Keratinocyte (primary cell): ENCODE results near the gene PRSS36. TPM values are rescaled to one million over a fixed set of nuclear protein-coding genes. Genes with fewer than 3 reads are reported as not detected.
A peak's percentile ranks its signal among the peaks of the same experiment; 100 is the strongest.

Experiments used
- DNase-seq: peaks from one replicate; pipeline ENCODE4 v3.0.0-alpha.2; 2011; ENCODE audit warnings: low read depth, missing footprints, low spot score
- FAIRE-seq: peaks from 2 replicates; lab custom pipeline; 2011; peaks lifted over from hg19 to GRCh38; lab: Jason Lieb, UNC
- H2AFZ ChIP-seq: 2 replicates; pipeline ENCODE4 v1.6.0; 2012; ENCODE audit warnings: low read length, control low read depth, inconsistent platforms; ENCODE audit not compliant: control insufficient read depth
- H3K27ac ChIP-seq: 2 replicates; pipeline ENCODE4 v1.5.1; 2011; ENCODE audit warnings: low read length; ENCODE audit not compliant: control insufficient read depth, insufficient read depth
- H3K27me3 ChIP-seq: 3 replicates; pipeline ENCODE4 v1.6.0; 2011; ENCODE audit warnings: low read length; ENCODE audit not compliant: control insufficient read depth, insufficient read depth; ENCODE audit errors: extremely low read depth
- H3K36me3 ChIP-seq, 2 experiments: 2 replicates in 1 of 2; 3 replicates in 1 of 2; pipeline ENCODE4 v1.5.1; 2011; ENCODE audit warnings: low read length in 2 of 2, mild to moderate bottlenecking in 1 of 2; ENCODE audit not compliant: control insufficient read depth in 2 of 2, insufficient read depth in 2 of 2; ENCODE audit errors: extremely low read depth in 1 of 2
- H3K4me1 ChIP-seq: 3 replicates; pipeline ENCODE4 v1.5.1; 2011; ENCODE audit warnings: low read length; ENCODE audit not compliant: control insufficient read depth, insufficient read depth; ENCODE audit errors: extremely low read depth
- H3K4me2 ChIP-seq: 3 replicates; pipeline ENCODE4 v1.6.0; 2011; ENCODE audit warnings: low read depth, low read length; ENCODE audit not compliant: control insufficient read depth, insufficient read depth; ENCODE audit errors: extremely low read depth
- H3K4me3 ChIP-seq, 3 experiments: fragments of 200-600 bp in 1 of 3; sonication (generic) in 1 of 3; 2 replicates in 2 of 3; 3 replicates in 1 of 3; pipeline ENCODE4 v1.5.1; 2011 to 2016; ENCODE audit warnings: low read length in 3 of 3, mild to moderate bottlenecking in 3 of 3, control low read depth in 2 of 3, inconsistent platforms in 1 of 3, low read depth in 1 of 3, mixed read lengths in 1 of 3, mixed run types in 1 of 3, moderate library complexity in 1 of 3; ENCODE audit not compliant: control insufficient read depth in 2 of 3, insufficient read depth in 2 of 3; ENCODE audit errors: extremely low read depth in 1 of 3
- H3K79me2 ChIP-seq: 2 replicates; pipeline ENCODE4 v1.6.0; 2012; ENCODE audit warnings: low read length; ENCODE audit not compliant: control insufficient read depth, insufficient read depth
- H3K9ac ChIP-seq: 3 replicates; pipeline ENCODE4 v1.6.0; 2011; ENCODE audit warnings: low read length; ENCODE audit not compliant: control insufficient read depth, insufficient read depth; ENCODE audit errors: extremely low read depth
- H3K9me1 ChIP-seq: 3 replicates; pipeline ENCODE4 v1.6.0; 2011; ENCODE audit warnings: low read length; ENCODE audit not compliant: control insufficient read depth, insufficient read depth; ENCODE audit errors: extremely low read depth
- H3K9me3 ChIP-seq: 2 replicates; pipeline ENCODE4 v1.5.1; 2012; ENCODE audit warnings: low read depth, low read length; ENCODE audit not compliant: control insufficient read depth
- H4K20me1 ChIP-seq: 3 replicates; pipeline ENCODE4 v1.6.0; 2011; ENCODE audit warnings: low read length; ENCODE audit not compliant: control insufficient read depth, insufficient read depth; ENCODE audit errors: extremely low read depth
- EZH2 ChIP-seq: IDR thresholded peaks from one replicate; pipeline ENCODE4 v1.6.1; 2012; ENCODE audit warnings: inconsistent platforms, mild to moderate bottlenecking, low read length, moderate library complexity
- dilution Hi-C: fragments of 300-500 bp; cut with MboI; formaldehyde crosslinking; loops from one replicate; pipeline ENCODE4 v1.7.0; 2020; ENCODE audit warnings: low sequenced_read_pairs; ENCODE audit not compliant: extremely low pct_ligation_motif_present
- polyA plus RNA-seq, 5 experiments: library from polyadenylated mRNA; depleted of rRNA in 3 of 5; stranded (reverse) in 3 of 5; stranded (forward) in 1 of 5; unstranded in 1 of 5; fragments of >200 nt; gene quantifications; 1 replicate in 1 of 5; 2 replicates in 3 of 5; 3 replicates in 1 of 5; pipeline versions ENCODE4 v1.2.1 to v1.2.3, GENCODE V29; 2011 to 2012; ENCODE audit warnings: missing spikeins in 2 of 5, low read depth in 1 of 5, low replicate concordance in 1 of 5
- TF ChIP-seq, protein P1 (sequence below), 3 experiments: IDR thresholded peaks in 1 of 3; conservative IDR thresholded peaks in 1 of 3; optimal IDR thresholded peaks in 1 of 3; 2 replicates in 2 of 3; 3 replicates in 1 of 3; pipeline versions ENCODE3 to v1.5.1; 2011; ENCODE audit warnings: low read length in 3 of 3, mild to moderate bottlenecking in 3 of 3, moderate library complexity in 2 of 3, control low read depth in 1 of 3, inconsistent platforms in 1 of 3; ENCODE audit not compliant: insufficient read depth in 2 of 3; ENCODE audit errors: extremely low read depth in 1 of 3

Gene PRSS36
- polyA plus RNA-seq, 1 donor (not counting 4 experiments of a cell fraction or from before 2014, with no cell fraction given) = 0.43 TPM

DNA sequence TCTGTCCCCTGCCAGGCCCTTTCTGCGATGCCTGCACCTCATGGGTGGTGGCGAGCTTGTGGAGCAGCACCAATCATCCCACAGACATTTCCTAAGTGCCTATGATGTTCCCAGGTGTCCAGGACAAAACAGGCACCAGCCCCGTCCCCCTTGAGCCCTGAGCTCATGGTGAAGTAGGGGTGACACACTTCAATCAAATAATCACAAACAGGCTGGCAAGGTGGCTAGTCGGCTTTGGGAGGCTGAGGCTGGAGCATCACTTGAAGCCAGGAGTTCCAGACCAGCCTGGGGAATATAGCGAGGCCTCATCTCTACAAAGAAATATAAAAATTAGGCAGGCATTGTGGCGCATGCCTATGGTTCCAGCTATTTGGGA, 13.6 kb downstream of the PRSS36 start:
- peaks cover 12 to 18% of the 10 kb centered on the region in 2 experiments for H3K36me3 ChIP-seq
- H3K27ac ChIP-seq = peak overlapping the region; percentile 92
- H3K79me2 ChIP-seq = peaks cover 29% of the 10 kb centered on the region
- H3K27me3 ChIP-seq = no peaks in the 10 kb centered on the region
- DNase-seq (no peak), FAIRE-seq (no peak)
- H3K9me3 ChIP-seq = no peaks in the 10 kb centered on the region
- peak overlapping the region; percentile 95 for H3K9ac ChIP-seq
- peaks cover 7% of the 10 kb centered on the region for H3K9me1 ChIP-seq
- H3K4me2 ChIP-seq = peak overlapping the region; percentile 85
- H3K4me3 ChIP-seq = no peak overlapping the region
- H3K4me1 ChIP-seq = peaks cover 64% of the 10 kb centered on the region
- peaks cover 3% of the 10 kb centered on the region for H4K20me1 ChIP-seq
- no peak for TF ChIP-seq EZH2
- TF ChIP-seq, protein P1, sequence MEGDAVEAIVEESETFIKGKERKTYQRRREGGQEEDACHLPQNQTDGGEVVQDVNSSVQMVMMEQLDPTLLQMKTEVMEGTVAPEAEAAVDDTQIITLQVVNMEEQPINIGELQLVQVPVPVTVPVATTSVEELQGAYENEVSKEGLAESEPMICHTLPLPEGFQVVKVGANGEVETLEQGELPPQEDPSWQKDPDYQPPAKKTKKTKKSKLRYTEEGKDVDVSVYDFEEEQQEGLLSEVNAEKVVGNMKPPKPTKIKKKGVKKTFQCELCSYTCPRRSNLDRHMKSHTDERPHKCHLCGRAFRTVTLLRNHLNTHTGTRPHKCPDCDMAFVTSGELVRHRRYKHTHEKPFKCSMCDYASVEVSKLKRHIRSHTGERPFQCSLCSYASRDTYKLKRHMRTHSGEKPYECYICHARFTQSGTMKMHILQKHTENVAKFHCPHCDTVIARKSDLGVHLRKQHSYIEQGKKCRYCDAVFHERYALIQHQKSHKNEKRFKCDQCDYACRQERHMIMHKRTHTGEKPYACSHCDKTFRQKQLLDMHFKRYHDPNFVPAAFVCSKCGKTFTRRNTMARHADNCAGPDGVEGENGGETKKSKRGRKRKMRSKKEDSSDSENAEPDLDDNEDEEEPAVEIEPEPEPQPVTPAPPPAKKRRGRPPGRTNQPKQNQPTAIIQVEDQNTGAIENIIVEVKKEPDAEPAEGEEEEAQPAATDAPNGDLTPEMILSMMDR (optimal IDR thresholded peaks at IDR 0.05 in 1 of 3, IDR thresholded peaks at IDR 0.05 in 1 of 3, conservative IDR thresholded peaks at IDR 0.05 in 1 of 3; ENCODE audit: extremely low read depth in 1 of 3, insufficient read depth in 2 of 3, low read length in 3 of 3) = no peak
- dilution Hi-C loops = no loop called here
- H2AFZ ChIP-seq = no peak overlapping the region

DNA sequence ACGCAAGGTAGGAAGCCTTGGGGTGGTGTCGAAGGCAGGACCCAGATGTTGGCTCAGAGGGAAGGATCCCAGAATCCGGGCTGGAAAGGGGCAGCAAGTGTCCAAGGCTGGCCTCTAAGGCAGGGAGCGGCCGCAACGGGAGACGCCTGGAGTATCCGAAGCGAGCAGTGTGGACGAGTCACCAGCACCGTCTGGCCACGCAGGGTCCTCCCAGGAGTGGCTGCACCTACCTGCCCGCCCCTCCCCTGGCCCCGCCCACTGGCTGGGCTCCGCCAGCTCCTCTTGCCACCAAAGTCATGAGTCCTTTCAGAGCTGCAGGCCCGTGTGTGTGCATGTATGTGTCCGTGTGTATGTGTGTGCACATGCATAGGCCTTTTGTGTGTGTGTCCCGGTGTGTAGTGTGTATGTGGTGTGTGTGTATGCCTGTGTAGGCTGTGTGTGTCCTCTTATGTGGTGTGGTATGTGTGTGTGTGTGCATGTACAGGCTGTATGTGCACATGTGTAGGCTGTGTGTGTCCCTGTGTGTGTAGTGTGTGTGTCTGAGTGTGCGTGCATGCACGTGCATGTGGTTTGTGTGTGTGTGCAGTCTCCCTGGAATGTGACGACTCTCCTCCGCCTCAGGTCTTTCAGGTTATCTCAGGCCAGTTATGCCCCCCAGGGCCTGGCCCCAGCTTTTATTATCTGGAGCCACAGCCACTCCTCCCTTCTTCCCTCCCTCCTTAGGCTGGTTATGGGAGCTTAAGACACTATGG, 14.2 kb downstream of the PRSS36 start, which contains the start of gene PRSS8:
Gene PRSS8, minus strand, starts transcription at position 193 of the 752 bp plus-strand sequence. CDS start 229 bp downstream, outside the sequence.
- Histone ChIP-seq H3K27me3 (no peaks in the 10 kb centered on the region), H3K27ac (peak within 1 kb of the TSS; percentile 92), H3K9me1 (peaks cover 7% of the 10 kb centered on the region), H2AFZ (peak within 1 kb of the TSS; percentile 55), H3K79me2 (peaks cover 29% of the 10 kb centered on the region), H3K4me3 (peak within 1 kb of the TSS; percentile 69 to 94 (median 86)), H3K4me2 (peak within 1 kb of the TSS; percentile 85), H3K9ac (peak within 1 kb of the TSS; percentile 95), H3K36me3 (peaks cover 12 to 18% of the 10 kb centered on the region in 2 experiments), H3K4me1 (peaks cover 67% of the 10 kb centered on the region), H4K20me1 (peaks cover 3% of the 10 kb centered on the region), H3K9me3 (no peaks in the 10 kb centered on the region)
- FAIRE-seq (peak; percentile 91), DNase-seq (peak; percentile 78)
- dilution Hi-C loops = no loop called here
- TF ChIP-seq EZH2 = no peak
- TF ChIP-seq, protein P1 (optimal IDR thresholded peaks at IDR 0.05 in 1 of 3, IDR thresholded peaks at IDR 0.05 in 1 of 3, conservative IDR thresholded peaks at IDR 0.05 in 1 of 3; ENCODE audit: extremely low read depth in 1 of 3, insufficient read depth in 2 of 3, low read length in 3 of 3) = peak in 1 of 3 experiments; percentile 3
